MM.1S (cell line): Measurements from ENCODE around the gene TMEM170A.

ENCODE experiments used
- DNase-seq: peaks from one replicate; pipeline ENCODE4 v3.0.0-alpha.2; 2015
- H2AFZ ChIP-seq: fragments of 300-600 bp; sonication (generic); 2 replicates; pipeline ENCODE4 v1.6.0; 2016; ENCODE audit warnings: antibody characterized with exemption, low read length
- H3F3A ChIP-seq: fragments of 300-600 bp; sonication (generic); 2 replicates; pipeline ENCODE4 v1.6.1; 2016; ENCODE audit warnings: mild to moderate bottlenecking, antibody characterized with exemption, low read length, moderate library complexity, mixed read lengths; ENCODE audit not compliant: insufficient read depth
- H3K27ac ChIP-seq: fragments of 300-600 bp; sonication (generic); 2 replicates; pipeline ENCODE4 v1.5.1; 2016; ENCODE audit warnings: mild to moderate bottlenecking, low read length
- H3K27me3 ChIP-seq: fragments of 300-600 bp; sonication (generic); replicated peaks from 2 replicates; pipeline ENCODE4 v1.6.0; 2016; ENCODE audit warnings: low read length; ENCODE audit not compliant: insufficient read depth
- H3K36me3 ChIP-seq: fragments of 300-600 bp; sonication (generic); replicated peaks from 2 replicates; pipeline ENCODE4 v1.6.1; 2016; ENCODE audit warnings: mild to moderate bottlenecking, low read length, mixed read lengths; ENCODE audit not compliant: insufficient read depth
- H3K4me1 ChIP-seq: fragments of 300-600 bp; sonication (generic); 2 replicates; pipeline ENCODE4 v1.6.1; 2016; ENCODE audit warnings: low read length, mixed read lengths
- H3K4me2 ChIP-seq: fragments of 300-600 bp; sonication (generic); 2 replicates; pipeline ENCODE4 v1.6.0; 2016; ENCODE audit warnings: low read depth, low read length
- H3K4me3 ChIP-seq: fragments of 300-600 bp; sonication (generic); 2 replicates; pipeline ENCODE4 v1.5.1; 2016; ENCODE audit warnings: low read length, mixed read lengths
- H3K79me2 ChIP-seq: fragments of 300-600 bp; sonication (generic); 2 replicates; pipeline ENCODE4 v1.6.1; 2016; ENCODE audit warnings: mixed run types, low read length, mixed read lengths
- H3K9ac ChIP-seq: fragments of 300-600 bp; sonication (generic); 2 replicates; pipeline ENCODE4 v1.6.1; 2016; ENCODE audit warnings: low read length, mixed read lengths
- H3K9me2 ChIP-seq: fragments of 300-600 bp; sonication (generic); replicated peaks from 2 replicates; pipeline ENCODE4 v1.6.1; 2016; ENCODE audit warnings: mild to moderate bottlenecking, low read length, mixed read lengths; ENCODE audit not compliant: insufficient read depth
- H3K9me3 ChIP-seq: fragments of 300-600 bp; sonication (generic); replicated peaks from 2 replicates; pipeline ENCODE4 v1.6.1; 2016; ENCODE audit warnings: mild to moderate bottlenecking, low read length, mixed read lengths; ENCODE audit not compliant: insufficient read depth
- H4K20me1 ChIP-seq: fragments of 300-600 bp; sonication (generic); 2 replicates; pipeline ENCODE4 v1.6.1; 2016; ENCODE audit warnings: mild to moderate bottlenecking, low read length, moderate library complexity, mixed read lengths; ENCODE audit not compliant: insufficient read depth
- CTCF ChIP-seq: fragments of 300-600 bp; sonication (generic); IDR thresholded peaks from 2 replicates; pipeline ENCODE4 v1.5.1; 2016; ENCODE audit warnings: antibody characterized with exemption, low read length, mixed read lengths
- EZH2 ChIP-seq: fragments of 300-600 bp; sonication (generic); optimal IDR thresholded peaks from 2 replicates; pipeline ENCODE3; 2017; ENCODE audit warnings: low read depth, mild to moderate bottlenecking, antibody characterized with exemption, low read length, mixed read lengths
- EZH2phosphoT487 ChIP-seq: fragments of 300-600 bp; sonication (generic); IDR thresholded peaks from 2 replicates; pipeline ENCODE4 v1.6.1; 2018; ENCODE audit warnings: antibody characterized with exemption, low read length

TMEM170A gene

GRCh38 chr16:75415169-75415905 is 49.2 kb downstream of the TMEM170A start:
- H3K4me2 ChIP-seq = no peak overlapping the region
- H3K27ac ChIP-seq = no peak overlapping the region
- peaks cover 4% of the 10 kb centered on the region; the same call in 1 of the 2 replicates for H3K79me2 ChIP-seq

GRCh38 chr16:75413951-75414350 is 50.5 kb downstream of the TMEM170A start:
- Histone ChIP-seq H3K27ac (no peak overlapping the region), H3K4me2 (no peak overlapping the region), H2AFZ (no peak overlapping the region), H3F3A (no peaks in the 10 kb centered on the region), H3K36me3 (no peaks in the 10 kb centered on the region), H3K4me1 (no peaks in the 10 kb centered on the region), H4K20me1 (no peaks in the 10 kb centered on the region), H3K27me3 (no peaks in the 10 kb centered on the region), H3K4me3 (no peak overlapping the region), H3K9ac (no peak overlapping the region), H3K9me3 (no peaks in the 10 kb centered on the region), H3K79me2 (peaks cover 4% of the 10 kb centered on the region; the same call in 1 of the 2 replicates), H3K9me2 (no peaks in the 10 kb centered on the region)
- TF ChIP-seq EZH2phosphoT487 (no peak), EZH2 (no peak), CTCF (no peak)
- no peak for DNase-seq

More at GRCh38 chr16:75415169-75415905, 49.2 kb downstream of the TMEM170A start:
- no peak overlapping the region for H3K4me3 ChIP-seq
- H3K9ac ChIP-seq = no peak overlapping the region
- H3K4me1 ChIP-seq = no peaks in the 10 kb centered on the region
- H3F3A ChIP-seq = no peaks in the 10 kb centered on the region
- no peak overlapping the region for H2AFZ ChIP-seq
- no peaks in the 10 kb centered on the region for H3K9me3 ChIP-seq
- H3K9me2 ChIP-seq = no peaks in the 10 kb centered on the region
- no peaks in the 10 kb centered on the region for H3K36me3 ChIP-seq
- no peak for DNase-seq
- TF ChIP-seq EZH2 = no peak
- TF ChIP-seq CTCF = no peak
- no peak for TF ChIP-seq EZH2phosphoT487
- H3K27me3 ChIP-seq = no peaks in the 10 kb centered on the region
- H4K20me1 ChIP-seq = no peaks in the 10 kb centered on the region

- no peaks in the 10 kb centered on the region for H3K9me2 ChIP-seq
- H3K9ac ChIP-seq = no peak overlapping the region
- no peak overlapping the region for H3K4me2 ChIP-seq
- no peaks in the 10 kb centered on the region for H4K20me1 ChIP-seq
- H3K4me1 ChIP-seq = no peaks in the 10 kb centered on the region
- DNase-seq = no peak
- no peaks in the 10 kb centered on the region for H3F3A ChIP-seq
- H3K9me3 ChIP-seq = no peaks in the 10 kb centered on the region
- H3K79me2 ChIP-seq = no peaks in the 10 kb centered on the region
- H3K4me3 ChIP-seq = no peak overlapping the region
- H3K27ac ChIP-seq = no peak overlapping the region
- H3K36me3 ChIP-seq = no peaks in the 10 kb centered on the region
- H2AFZ ChIP-seq = no peak overlapping the region
- no peaks in the 10 kb centered on the region for H3K27me3 ChIP-seq
- no peak for TF ChIP-seq EZH2phosphoT487
- no peak for TF ChIP-seq EZH2
- no peak for TF ChIP-seq CTCF
These were observed 57.5 kb downstream of the TMEM170A start for GRCh38 chr16:75406943-75407342.
